Measurements from ENCODE around the gene KCNK10. TPM values are rescaled to one million over a fixed set of nuclear protein-coding genes. Genes with fewer than 3 reads are reported as not detected.
A peak's percentile ranks its signal among the peaks of the same experiment; 100 is the strongest.

KCNK10 gene
- total and polyA plus RNA-seq, 2 experiments from 2014 or later, result not detected

DNA sequence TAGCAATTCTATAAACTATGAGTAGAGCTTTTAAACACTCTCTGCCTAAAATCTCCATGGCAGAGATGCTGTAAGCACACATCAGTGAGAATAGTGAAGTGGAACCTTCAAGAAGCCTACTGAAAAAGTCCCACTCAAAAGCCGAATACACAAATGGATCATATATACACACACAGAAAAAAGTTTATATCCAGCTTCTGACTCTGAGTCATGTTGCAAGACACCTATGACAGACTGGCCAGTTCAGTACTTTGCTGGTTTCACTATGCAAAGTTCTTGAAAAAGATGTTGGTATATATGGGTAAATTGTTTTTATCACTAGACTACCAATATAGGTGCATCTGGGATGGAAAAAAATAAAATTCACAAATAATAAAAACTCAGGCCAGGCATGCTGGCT, 126.1 kb downstream of the KCNK10 start:
- Histone ChIP-seq H3K4me1 (ENCODE audit: low read depth) (no peaks in the 10 kb centered on the region), H3K27ac (no peak overlapping the region), H3K4me3 (no peak overlapping the region), H3K27me3 (no peaks in the 10 kb centered on the region), H3K9me3 (ENCODE audit: low read depth) (no peaks in the 10 kb centered on the region), H3K36me3 (no peaks in the 10 kb centered on the region)
- DNase-seq (ENCODE audit: low read depth in 1 of 2, low spot score in 1 of 2), result no peak
- TF ChIP-seq, protein P1, sequence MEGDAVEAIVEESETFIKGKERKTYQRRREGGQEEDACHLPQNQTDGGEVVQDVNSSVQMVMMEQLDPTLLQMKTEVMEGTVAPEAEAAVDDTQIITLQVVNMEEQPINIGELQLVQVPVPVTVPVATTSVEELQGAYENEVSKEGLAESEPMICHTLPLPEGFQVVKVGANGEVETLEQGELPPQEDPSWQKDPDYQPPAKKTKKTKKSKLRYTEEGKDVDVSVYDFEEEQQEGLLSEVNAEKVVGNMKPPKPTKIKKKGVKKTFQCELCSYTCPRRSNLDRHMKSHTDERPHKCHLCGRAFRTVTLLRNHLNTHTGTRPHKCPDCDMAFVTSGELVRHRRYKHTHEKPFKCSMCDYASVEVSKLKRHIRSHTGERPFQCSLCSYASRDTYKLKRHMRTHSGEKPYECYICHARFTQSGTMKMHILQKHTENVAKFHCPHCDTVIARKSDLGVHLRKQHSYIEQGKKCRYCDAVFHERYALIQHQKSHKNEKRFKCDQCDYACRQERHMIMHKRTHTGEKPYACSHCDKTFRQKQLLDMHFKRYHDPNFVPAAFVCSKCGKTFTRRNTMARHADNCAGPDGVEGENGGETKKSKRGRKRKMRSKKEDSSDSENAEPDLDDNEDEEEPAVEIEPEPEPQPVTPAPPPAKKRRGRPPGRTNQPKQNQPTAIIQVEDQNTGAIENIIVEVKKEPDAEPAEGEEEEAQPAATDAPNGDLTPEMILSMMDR (IDR thresholded peaks at IDR 0.05; ENCODE audit: low read depth, low read length), result no peak

DNA sequence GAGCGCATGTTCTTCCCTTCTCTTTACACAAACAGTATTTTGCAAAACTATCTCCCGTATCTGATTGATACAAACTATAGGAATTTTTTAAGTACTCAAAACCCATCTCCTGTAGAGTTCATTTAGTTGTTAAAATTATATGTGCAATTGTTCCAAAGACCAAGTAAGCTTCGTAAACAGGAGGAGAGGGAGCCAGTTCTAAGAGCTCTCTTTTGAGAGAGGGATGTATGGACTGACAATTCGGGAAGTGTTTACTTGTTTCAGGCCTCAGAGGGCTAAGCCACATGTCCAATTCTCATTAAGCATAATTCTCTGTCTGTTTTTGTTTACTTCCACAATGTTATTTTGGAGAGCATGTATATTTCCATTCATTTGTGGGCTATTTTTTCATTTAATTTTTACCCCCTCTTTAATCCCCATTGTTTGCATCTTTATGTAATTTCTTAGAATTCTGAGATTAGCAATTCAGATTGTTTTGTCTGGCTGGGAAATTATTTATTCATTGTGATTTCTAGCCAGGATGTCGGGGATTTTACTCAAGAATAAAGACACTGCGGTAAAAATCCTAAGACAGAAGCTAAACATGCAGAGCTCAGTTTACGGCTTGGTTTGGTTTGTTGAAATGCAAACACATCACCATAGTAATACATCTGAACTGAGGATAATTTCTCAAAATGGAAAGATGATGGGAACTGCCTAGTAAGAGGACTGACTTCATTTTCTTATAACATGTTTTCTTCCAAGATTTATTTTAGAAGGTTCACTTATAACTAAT, 126.8 kb downstream of the KCNK10 start:
- Histone ChIP-seq H3K36me3 (no peaks in the 10 kb centered on the region), H3K9me3 (ENCODE audit: low read depth) (no peaks in the 10 kb centered on the region), H3K4me1 (ENCODE audit: low read depth) (no peaks in the 10 kb centered on the region), H3K27ac (no peak overlapping the region), H3K27me3 (no peaks in the 10 kb centered on the region), H3K4me3 (no peak overlapping the region)
- DNase-seq (ENCODE audit: low read depth in 1 of 2, low spot score in 1 of 2), result no peak
- TF ChIP-seq, protein P1 (IDR thresholded peaks at IDR 0.05; ENCODE audit: low read depth, low read length), result no peak

DNA sequence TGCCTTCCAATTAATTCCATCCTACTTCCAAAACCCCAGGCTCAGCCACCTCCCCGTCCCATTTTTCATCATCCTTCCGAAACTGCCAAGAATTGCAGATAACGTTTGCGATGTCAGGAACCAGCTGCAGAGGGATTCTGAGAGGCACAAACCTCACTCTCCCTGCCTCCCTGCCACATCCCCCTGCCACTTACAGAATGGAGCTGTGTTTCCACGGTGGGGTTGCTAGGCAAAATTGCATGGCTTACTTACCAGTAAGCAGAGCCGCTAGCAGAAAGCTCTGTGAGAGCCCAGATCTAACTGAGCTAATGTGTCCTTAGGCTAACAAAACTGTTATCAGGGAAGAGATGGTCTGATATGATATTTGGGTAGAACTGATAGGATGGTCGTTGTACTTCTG, 127.4 kb downstream of the KCNK10 start:
- Histone ChIP-seq H3K36me3 (no peaks in the 10 kb centered on the region), H3K27me3 (no peaks in the 10 kb centered on the region), H3K27ac (no peak overlapping the region), H3K4me1 (ENCODE audit: low read depth) (no peaks in the 10 kb centered on the region), H3K9me3 (ENCODE audit: low read depth) (no peaks in the 10 kb centered on the region), H3K4me3 (no peak overlapping the region)
- TF ChIP-seq, protein P1 (IDR thresholded peaks at IDR 0.05; ENCODE audit: low read depth, low read length), result no peak
- peak; percentile 24 to 28 for DNase-seq (ENCODE audit: low read depth in 1 of 2, low spot score in 1 of 2)

DNA sequence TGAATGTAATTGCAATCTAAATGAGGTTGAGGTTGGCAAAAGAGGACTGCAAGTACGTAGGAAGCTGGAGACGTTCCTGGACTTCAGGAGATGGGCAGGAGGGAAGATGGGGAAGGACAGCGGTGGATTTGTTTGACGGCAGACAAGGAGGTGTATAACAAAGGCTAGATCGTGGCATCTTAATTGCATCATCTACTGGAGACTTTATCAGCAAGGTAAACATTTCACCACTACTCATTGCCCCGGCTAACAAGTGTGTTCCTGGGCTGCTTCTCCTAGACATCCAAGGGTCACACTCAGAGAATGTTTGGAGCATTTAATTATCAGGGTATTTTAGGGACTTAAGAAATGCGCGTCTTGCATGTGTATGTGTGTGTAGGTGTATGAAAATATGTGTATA, 128.5 kb downstream of the KCNK10 start:
- Histone ChIP-seq H3K36me3 (no peaks in the 10 kb centered on the region), H3K27ac (no peak overlapping the region), H3K4me3 (no peak overlapping the region), H3K27me3 (no peaks in the 10 kb centered on the region), H3K9me3 (ENCODE audit: low read depth) (no peaks in the 10 kb centered on the region), H3K4me1 (ENCODE audit: low read depth) (no peaks in the 10 kb centered on the region)
- no peak for DNase-seq (ENCODE audit: low read depth in 1 of 2, low spot score in 1 of 2)
- TF ChIP-seq, protein P1 (IDR thresholded peaks at IDR 0.05; ENCODE audit: low read depth, low read length), result no peak

DNA sequence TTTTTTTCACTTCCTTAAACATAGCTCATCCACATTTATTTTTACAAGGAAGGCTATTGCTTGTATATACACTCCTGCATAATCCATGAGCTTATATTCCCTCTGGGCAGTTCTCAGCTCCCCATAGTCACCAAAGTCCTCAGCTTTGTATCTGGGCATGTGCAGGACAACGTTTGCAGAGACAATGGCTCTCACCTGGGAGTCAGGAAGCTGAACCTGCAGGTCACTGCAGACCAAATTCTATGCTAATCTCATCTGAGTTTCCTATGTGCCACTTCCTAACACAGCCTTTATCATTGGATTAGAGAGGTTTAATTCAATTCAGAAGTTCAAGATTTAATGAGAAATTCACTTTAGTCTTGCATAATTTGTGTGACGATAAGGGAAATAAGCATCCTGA, 131.5 kb downstream of the KCNK10 start:
- Histone ChIP-seq H3K27me3 (no peaks in the 10 kb centered on the region), H3K4me1 (ENCODE audit: low read depth) (no peaks in the 10 kb centered on the region), H3K4me3 (no peak overlapping the region), H3K36me3 (no peaks in the 10 kb centered on the region), H3K9me3 (ENCODE audit: low read depth) (no peaks in the 10 kb centered on the region), H3K27ac (no peak overlapping the region)
- TF ChIP-seq, protein P1 (IDR thresholded peaks at IDR 0.05; ENCODE audit: low read depth, low read length), result no peak
- no peak for DNase-seq (ENCODE audit: low read depth in 1 of 2, low spot score in 1 of 2)
